GM19099 (cell line): Measurements from ENCODE around the gene EVI5L.

Experiments
- POLR2A ChIP-seq: IDR thresholded peaks from 3 replicates; pipeline ENCODE4 v1.6.1; 2011; ENCODE audit warnings: low read depth; ENCODE audit not compliant: insufficient read length; ENCODE audit errors: extremely low read depth

Gene EVI5L

GRCh38 chr19:7863157-7863970 is 33.3 kb downstream of the EVI5L start:
- TF ChIP-seq POLR2A: no peak

- no peak for TF ChIP-seq POLR2A
Measured at GRCh38 chr19:7863971-7864689, 34.1 kb downstream of the EVI5L start.

GRCh38 chr19:7864690-7865074 is 34.7 kb downstream of the EVI5L start:
- TF ChIP-seq POLR2A: no peak

GRCh38 chr19:7865262-7865911 is 35.4 kb downstream of the EVI5L start:
- TF ChIP-seq POLR2A: no peak

- TF ChIP-seq POLR2A: no peak
Measured at GRCh38 chr19:7866399-7867091, 36.5 kb downstream of the EVI5L start.

- no peak for TF ChIP-seq POLR2A
Measured at GRCh38 chr19:7867092-7867844, 37.2 kb downstream of the EVI5L start.

GRCh38 chr19:7868326-7868670 is 38.3 kb downstream of the EVI5L start:
- no peak for TF ChIP-seq POLR2A

- no peak for TF ChIP-seq POLR2A
Measured at GRCh38 chr19:7868671-7869452, 38.8 kb downstream of the EVI5L start.

- no peak for TF ChIP-seq POLR2A
Measured at GRCh38 chr19:7869453-7869909, 39.5 kb downstream of the EVI5L start.

GRCh38 chr19:7869910-7870511 is 40.0 kb downstream of the EVI5L start:
- TF ChIP-seq POLR2A: no peak

- no peak for TF ChIP-seq POLR2A
Measured at GRCh38 chr19:7870571-7871436, 40.8 kb downstream of the EVI5L start.
